NCI-H510A (cell line): ENCODE data around the gene ZCCHC2.

Experiments used
- DNase-seq: peaks from one replicate; lab custom pipeline; 2025; lab: John Stamatoyannopoulos, UW

The ZCCHC2 gene

GRCh38 chr18:62610351-62610700, 87.5 kb downstream of the ZCCHC2 start:
- no peak for DNase-seq

GRCh38 chr18:62610701-62611411, 88.0 kb downstream of the ZCCHC2 start:
- no peak for DNase-seq

GRCh38 chr18:62611453-62612288, 88.8 kb downstream of the ZCCHC2 start:
- DNase-seq, result no peak

DNA sequence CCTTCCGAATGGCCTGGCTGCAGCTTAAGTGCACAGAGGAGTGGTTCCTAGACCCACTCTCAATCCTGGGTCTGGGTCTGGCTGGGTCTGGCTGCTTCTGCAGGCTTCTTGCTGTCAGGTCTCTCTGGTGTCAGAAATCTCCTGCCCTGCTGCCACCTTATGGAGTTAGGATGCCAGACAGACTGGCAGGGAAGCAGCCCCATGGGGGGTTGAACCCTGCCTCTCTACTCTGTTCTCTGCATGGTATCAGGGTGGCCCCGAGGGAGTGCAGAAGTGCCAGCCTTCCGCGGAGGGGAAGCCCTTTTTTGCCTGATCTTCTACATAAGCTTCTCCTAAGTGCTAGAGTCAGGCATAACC, 89.4 kb downstream of the ZCCHC2 start:
- DNase-seq, result no peak

DNA sequence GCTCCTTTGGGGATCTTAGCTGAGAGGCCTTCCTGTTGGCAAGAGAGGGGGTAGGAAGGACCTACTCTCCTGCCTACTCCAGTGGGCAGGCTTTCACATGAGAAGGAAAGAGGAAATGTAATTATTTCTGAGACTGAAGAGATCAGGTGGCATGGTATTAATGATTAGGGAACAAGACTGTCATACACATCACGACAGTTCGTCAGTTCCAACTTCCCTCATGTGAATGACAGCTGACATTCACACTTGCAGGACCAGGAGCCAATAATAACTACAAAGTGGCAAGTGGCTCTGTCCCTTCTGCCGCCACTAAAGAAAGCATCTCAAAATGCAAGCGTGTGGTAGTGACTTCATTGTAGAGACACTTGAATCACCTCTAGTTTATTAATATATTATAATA, 90.0 kb downstream of the ZCCHC2 start:
- no peak for DNase-seq

DNA sequence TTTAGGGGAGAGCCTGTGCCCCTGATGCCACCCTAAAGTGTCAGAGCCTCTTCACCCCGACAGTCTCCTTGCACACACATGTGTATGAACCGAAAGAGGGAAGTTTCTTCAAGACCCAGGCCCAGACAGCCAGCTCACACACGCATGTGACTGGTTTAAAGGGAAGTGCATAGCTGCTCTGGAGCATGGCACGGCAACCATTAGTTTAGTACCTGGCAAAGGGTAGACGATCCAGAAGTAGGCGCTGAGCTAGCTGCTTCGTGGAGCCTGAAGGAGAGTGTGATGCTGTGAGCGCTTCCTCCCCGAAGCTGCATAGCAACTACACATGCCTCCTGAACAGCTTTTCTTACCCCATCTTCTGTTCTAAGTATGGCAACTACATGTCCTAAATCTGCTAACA, 91.7 kb downstream of the ZCCHC2 start:
- no peak for DNase-seq

DNA sequence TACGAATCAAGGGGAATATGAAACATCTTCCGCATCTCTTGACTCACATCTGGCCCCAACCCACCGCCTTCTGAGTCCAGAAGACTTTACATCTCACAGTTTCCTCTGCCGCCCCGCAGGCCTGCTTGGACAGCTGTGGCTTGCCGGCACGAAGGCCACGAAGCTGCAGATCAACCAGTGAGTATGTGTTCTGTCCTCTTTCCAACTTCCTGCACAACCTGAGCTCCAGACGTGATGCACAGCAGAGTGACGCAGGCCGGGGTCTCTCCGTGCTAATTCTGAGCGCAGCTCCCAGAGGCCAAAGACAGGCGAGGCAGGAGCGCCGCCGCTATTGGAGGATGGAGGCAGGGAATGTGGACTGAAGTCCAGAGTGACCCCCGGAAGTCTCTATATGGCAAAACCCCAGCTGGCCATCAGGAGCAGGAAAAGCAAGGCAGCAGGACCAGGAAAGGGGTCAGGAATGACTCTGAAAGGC, 93.5 kb downstream of the ZCCHC2 start:
- no peak for DNase-seq

DNA sequence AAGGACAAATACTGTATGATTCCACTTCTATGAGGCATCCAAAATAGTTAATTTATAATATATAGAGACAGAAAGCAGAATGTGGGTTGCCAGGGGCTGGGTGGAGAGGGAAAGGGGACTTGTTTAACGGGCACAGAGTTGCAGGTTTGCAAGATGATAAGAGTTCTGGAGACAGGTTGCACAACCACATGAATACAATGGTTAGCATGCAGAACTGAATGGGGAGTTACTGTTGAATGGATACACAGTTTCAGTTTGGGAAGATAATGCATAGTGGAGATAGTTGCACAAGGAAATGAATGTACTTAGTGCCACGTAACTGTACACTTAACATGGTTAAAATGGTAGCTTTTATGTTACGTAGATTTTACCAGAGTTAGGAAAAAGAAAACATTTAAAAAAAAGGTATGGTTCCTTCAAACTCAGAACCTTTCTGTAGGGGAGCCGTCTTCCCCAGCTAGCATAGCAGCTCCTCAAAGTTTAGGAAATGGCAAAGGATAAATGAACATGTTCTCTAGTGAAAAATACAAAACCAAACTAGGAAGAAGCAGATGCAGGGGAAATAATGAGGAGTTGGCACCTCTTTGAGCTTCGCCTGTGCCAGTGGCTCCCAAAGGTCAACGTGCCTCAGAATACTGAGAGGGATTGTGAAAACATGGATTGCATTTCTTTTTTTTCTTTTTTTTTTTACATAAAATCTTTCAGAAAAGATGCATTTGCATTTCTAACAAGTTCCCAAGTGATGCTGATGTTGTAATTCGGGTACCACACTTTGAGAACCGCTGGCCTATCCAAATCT, 95.2 kb downstream of the ZCCHC2 start:
- DNase-seq, result no peak

- DNase-seq, result no peak
Measured at GRCh38 chr18:62618735-62619134, 95.9 kb downstream of the ZCCHC2 start.

GRCh38 chr18:62621546-62621945, 98.7 kb downstream of the ZCCHC2 start:
- no peak for DNase-seq

GRCh38 chr18:62625019-62625418, 102.2 kb downstream of the ZCCHC2 start:
- no peak for DNase-seq
